K562 (cell line): ENCODE measurements around the gene KCND2. TPM values are rescaled to one million over a fixed set of nuclear protein-coding genes. Genes with fewer than 3 reads are reported as not detected.
"Not testable (repeated sequence)": the region's sequence is repeated elsewhere in the genome, so short reads cannot be mapped to it uniquely, and the experiment has no call there.

Experiments
- ATAC-seq: fragments of 200-7000 bp; cut with Tn5 transposase; 3 replicates; pipeline ENCODE4 v1.9.1; 2020; ENCODE audit warnings: moderate library complexity
- BruUV-seq: library from RNA; stranded (reverse); fragments of 400-500 nt; replicated peaks from 2 replicates; lab custom pipeline; 2021; lab: Mats Ljungman, UMichigan
- CTCF ChIA-PET: fragments of 300-600 bp; formaldehyde crosslinking; extraction: SDS; loops from one replicate; lab custom pipeline; 2021; ENCODE audit warnings: low intra/inter-chr PET ratio; lab: Yijun Ruan, JAX
- POLR2A ChIA-PET: fragments of 300-600, 350-650 bp; sonication (Branson Sonifier 250); formaldehyde crosslinking; extraction: SDS; loops from one replicate; lab custom pipeline; 2021; ENCODE audit warnings: antibody characterized with exemption, inconsistent platforms; lab: Yijun Ruan, JAX
- DNase-seq, 4 experiments: peaks; one replicate each; pipeline versions ENCODE4 v3.0.0 to v3.0.0-alpha.2; 2011 to 2018; ENCODE audit warnings: low spot score in 3 of 4, mixed read lengths in 3 of 4; ENCODE audit errors: extremely low read depth in 1 of 4
- FAIRE-seq: peaks from 2 replicates; lab custom pipeline; 2011; peaks lifted over from hg19 to GRCh38; lab: Jason Lieb, UNC
- H2AFZ ChIP-seq: 2 replicates; pipeline ENCODE4 v1.6.0; 2011; ENCODE audit warnings: low read depth, low read length, control low read depth, inconsistent platforms
- H3K27ac ChIP-seq: fragments of 200-600 bp; 3 replicates; pipeline ENCODE4 v1.8.0; 2011; ENCODE audit warnings: low read depth, mild to moderate bottlenecking, control low read depth, inconsistent platforms, low read length, moderate library complexity, mixed read lengths; ENCODE audit errors: extremely low read depth
- H3K27me3 ChIP-seq, 2 experiments: fragments of 300-600 bp in 1 of 2; 2 replicates in 1 of 2; 3 replicates in 1 of 2; pipeline versions ENCODE4 v1.6.0 to v1.8.0; 2011; ENCODE audit warnings: inconsistent platforms in 2 of 2, low read length in 2 of 2, mild to moderate bottlenecking in 1 of 2, mixed read lengths in 1 of 2, moderate library complexity in 1 of 2; ENCODE audit not compliant: control insufficient read depth in 2 of 2, insufficient read depth in 2 of 2
- H3K36me3 ChIP-seq: fragments of 300-600 bp; 3 replicates; pipeline ENCODE4 v1.8.0; 2011; ENCODE audit warnings: mild to moderate bottlenecking, low read length, inconsistent platforms; ENCODE audit not compliant: control insufficient read depth, insufficient read depth
- H3K4me1 ChIP-seq, 2 experiments: fragments of 200-600 bp in 1 of 2; replicated peaks in 1 of 2; 2 replicates in 1 of 2; 3 replicates in 1 of 2; pipeline versions ENCODE4 v1.5.1 to v1.8.0; 2011; ENCODE audit warnings: inconsistent platforms in 2 of 2, low read length in 2 of 2, mild to moderate bottlenecking in 1 of 2, mixed read lengths in 1 of 2, moderate library complexity in 1 of 2; ENCODE audit not compliant: control insufficient read depth in 2 of 2, insufficient read depth in 2 of 2
- H3K4me2 ChIP-seq: 2 replicates; pipeline ENCODE4 v1.6.1; 2011; ENCODE audit warnings: low read length, control low read depth, inconsistent platforms, mixed read lengths; ENCODE audit not compliant: insufficient read depth
- H3K4me3 ChIP-seq: fragments of 200-600 bp; sonication (generic), shearing (Covaris generic); 2 replicates; pipeline ENCODE4 v1.5.1; 2016; ENCODE audit warnings: control low read depth, inconsistent platforms
- H3K79me2 ChIP-seq: fragments of 200-600 bp; 3 replicates; pipeline ENCODE4 v1.8.0; 2011; ENCODE audit warnings: low read length, inconsistent platforms; ENCODE audit not compliant: control insufficient read depth, insufficient read depth
- H3K9ac ChIP-seq, 2 experiments: 2 replicates each; pipeline versions ENCODE4 v1.6.0 to v1.6.1; 2011; ENCODE audit warnings: low read depth in 2 of 2, low read length in 2 of 2, control low read depth in 1 of 2, inconsistent platforms in 1 of 2, mild to moderate bottlenecking in 1 of 2, mixed read lengths in 1 of 2; ENCODE audit not compliant: insufficient read depth in 1 of 2
- H3K9me1 ChIP-seq: one replicate; pipeline ENCODE4 v1.6.0; 2011; ENCODE audit warnings: inconsistent platforms, mild to moderate bottlenecking, low read length, moderate library complexity; ENCODE audit not compliant: control insufficient read depth, insufficient read depth
- H3K9me3 ChIP-seq: replicated peaks from 2 replicates; pipeline ENCODE4 v1.5.1; 2011; ENCODE audit warnings: low read depth, low read length, inconsistent platforms; ENCODE audit not compliant: control insufficient read depth, insufficient read depth
- H4K20me1 ChIP-seq: replicated peaks from 2 replicates; pipeline ENCODE4 v1.6.1; 2011; ENCODE audit warnings: low read length, inconsistent platforms, mixed read lengths; ENCODE audit not compliant: control insufficient read depth, insufficient read depth
- C11orf30 ChIP-seq: fragments of 450-650 bp; IDR thresholded peaks from 2 replicates; pipeline ENCODE4 v1.6.1; 2016; ENCODE audit warnings: low read depth, mild to moderate bottlenecking
- CBFB ChIP-seq: sonication (generic); formaldehyde crosslinking; IDR thresholded peaks from 2 replicates; pipeline ENCODE4 v1.4.0; 2020; ENCODE audit warnings: mild to moderate bottlenecking, missing genetic modification reagents
- HDAC8 ChIP-seq: fragments of 450-650 bp; IDR thresholded peaks from 2 replicates; pipeline ENCODE4 v1.6.1; 2016; ENCODE audit warnings: mild to moderate bottlenecking, missing genetic modification characterization, moderate library complexity, missing compliant biosample characterization
- MAFK ChIP-seq: IDR thresholded peaks from 2 replicates; pipeline ENCODE4 v1.6.1; 2011; ENCODE audit warnings: low read length, improper control_type of control experiment
- MAX ChIP-seq: sonication (generic); formaldehyde crosslinking; IDR thresholded peaks from 2 replicates; pipeline ENCODE4 v1.9.0; 2022; ENCODE audit warnings: mild to moderate bottlenecking, missing genetic modification reagents
- TBP ChIP-seq: optimal IDR thresholded peaks from 2 replicates; pipeline ENCODE3; 2011; ENCODE audit warnings: low read depth, low read length, improper control_type of control experiment
- XRCC4 ChIP-seq: IDR thresholded peaks from one replicate; pipeline ENCODE4 v1.6.1; 2011; ENCODE audit not compliant: insufficient read depth, insufficient read length; ENCODE audit errors: extremely low read depth
- ZBTB17 ChIP-seq: fragments of 450-650 bp; formaldehyde crosslinking; IDR thresholded peaks from 2 replicates; pipeline ENCODE4 v1.4.0; 2020; ENCODE audit warnings: mild to moderate bottlenecking
- ZNF165 ChIP-seq: fragments of 250-450 bp; sonication (Bioruptor Pico); IDR thresholded peaks from 2 replicates; pipeline ENCODE4 v1.4.0; 2020; ENCODE audit warnings: borderline replicate concordance
- ZNF3 ChIP-seq: fragments of 250-450 bp; sonication (Bioruptor Pico); IDR thresholded peaks from 2 replicates; pipeline ENCODE4 v1.5.0; 2021; ENCODE audit warnings: mild to moderate bottlenecking, moderate library complexity
- ZNF316 ChIP-seq: fragments of 450-650 bp; IDR thresholded peaks from 2 replicates; pipeline ENCODE4 v1.6.1; 2016
- WGBS: fragments of 100-300 bp; shearing (Covaris generic); methylation state at CpG from one replicate; pipeline ENCODE4 v1.1.6; 2016; ENCODE audit warnings: low coverage, mixed read lengths; ENCODE audit not compliant: insufficient coverage; ENCODE audit errors: missing lambda C conversion rate; 5-methylcytosine and 5-hydroxymethylcytosine counted together
- in situ Hi-C: fragments of 300-500 bp; cut with MboI; formaldehyde crosslinking; loops from 4 replicates; pipeline ENCODE4 v1.15.0; 2018; ENCODE audit warnings: inconsistent platforms, mixed read lengths
- intact Hi-C: fragments of 100-400 bp; cut with micrococcal nuclease; formaldehyde crosslinking; loops from 2 replicates; pipeline ENCODE4 v1.14.2; 2022
- polyA plus RNA-seq, 8 experiments: library from polyadenylated mRNA; depleted of rRNA in 4 of 8; stranded (reverse) in 5 of 8; unstranded in 3 of 8; fragments of >200 nt; fragmentation: Nextera tagmentation in 2 of 8; fragmentation: Illumina TruSeq in 1 of 8; extraction: Ambion mirVana in 2 of 8; extraction: Trizol in 1 of 8; gene quantifications; 2 replicates each; pipeline versions ENCODE4 v1.2.1 to v1.2.3, GENCODE V29; 2011 to 2014; ENCODE audit warnings: inconsistent platforms in 1 of 8, missing spikeins in 1 of 8
- total RNA-seq, 7 experiments: library from RNA; depleted of rRNA in 6 of 7; stranded (reverse); fragments of >200 nt in 6 of 7; fragmentation: Illumina TruSeq in 2 of 7; extraction: Trizol in 2 of 7; gene quantifications; 2 replicates each; pipeline versions ENCODE4 v1.2.1 to v1.2.3, GENCODE V29; 2011 to 2021; ENCODE audit warnings: low replicate concordance in 1 of 7
- TF ChIP-seq, protein P1 (sequence below): fragments of 450-650 bp; IDR thresholded peaks from 2 replicates; pipeline ENCODE4 v1.6.1; 2017; ENCODE audit warnings: mild to moderate bottlenecking, moderate library complexity

Gene KCND2
- total and polyA plus RNA-seq, 9 of the 15 experiments (the other 6 are each of a cell fraction or from before 2014, with no cell fraction given): 0.03 to 0.12 TPM; not detected in 7

DNA sequence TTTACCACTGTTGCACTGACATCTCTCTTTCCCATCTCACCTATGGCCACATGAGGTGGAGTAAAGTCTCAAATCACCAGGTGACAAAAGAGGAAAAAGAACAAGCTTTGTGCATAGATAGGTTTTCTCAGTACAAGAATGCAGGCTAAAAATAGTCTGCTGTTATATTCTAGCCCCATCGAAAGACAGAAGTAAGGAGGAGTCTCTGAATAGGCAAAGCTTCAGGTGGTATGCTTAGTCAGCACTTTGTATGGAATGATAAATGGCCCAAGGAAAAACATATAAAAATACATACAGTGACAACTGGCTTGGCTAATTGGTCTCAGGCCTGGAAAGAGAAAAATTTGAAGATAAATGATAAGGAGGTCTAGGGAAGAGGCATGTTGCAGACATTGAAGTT, 39.6 kb upstream of the KCND2 start (continued):
- TF ChIP-seq C11orf30 (peak; percentile 78), ZNF3 (CRISPR knock-in tag) (no peak), TBP (no peak), ZNF316 (peak; percentile 90), ZBTB17 (CRISPR knock-in tag) (no peak), ZNF165 (no peak), MAFK (peak; percentile 95), CBFB (no peak), MAX (CRISPR knock-in tag) (no peak), HDAC8 (tag) (no peak), XRCC4 (no peak)
- TF ChIP-seq, protein P1, sequence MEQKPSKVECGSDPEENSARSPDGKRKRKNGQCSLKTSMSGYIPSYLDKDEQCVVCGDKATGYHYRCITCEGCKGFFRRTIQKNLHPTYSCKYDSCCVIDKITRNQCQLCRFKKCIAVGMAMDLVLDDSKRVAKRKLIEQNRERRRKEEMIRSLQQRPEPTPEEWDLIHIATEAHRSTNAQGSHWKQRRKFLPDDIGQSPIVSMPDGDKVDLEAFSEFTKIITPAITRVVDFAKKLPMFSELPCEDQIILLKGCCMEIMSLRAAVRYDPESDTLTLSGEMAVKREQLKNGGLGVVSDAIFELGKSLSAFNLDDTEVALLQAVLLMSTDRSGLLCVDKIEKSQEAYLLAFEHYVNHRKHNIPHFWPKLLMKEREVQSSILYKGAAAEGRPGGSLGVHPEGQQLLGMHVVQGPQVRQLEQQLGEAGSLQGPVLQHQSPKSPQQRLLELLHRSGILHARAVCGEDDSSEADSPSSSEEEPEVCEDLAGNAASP: no peak

DNA sequence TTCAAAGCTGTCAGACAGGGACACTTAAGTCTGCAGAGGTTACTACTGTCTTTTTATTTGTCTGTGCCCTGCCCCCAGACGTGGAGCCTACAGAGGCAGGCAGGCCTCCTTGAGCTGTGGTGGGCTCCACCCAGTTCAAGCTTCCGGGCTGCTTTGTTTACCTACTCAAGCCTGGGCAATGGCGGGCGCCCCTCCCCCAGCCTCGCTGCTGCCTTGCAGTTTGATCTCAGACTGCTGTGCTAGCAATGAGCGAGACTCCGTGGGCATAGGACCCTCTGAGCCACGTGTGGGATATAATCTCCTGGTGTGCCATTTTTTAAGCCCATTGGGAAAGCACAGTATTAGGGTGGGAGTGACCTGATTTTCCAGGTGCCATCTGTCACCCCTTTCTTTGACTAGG, 32.6 kb upstream of the KCND2 start:
- H3K79me2 ChIP-seq, H3K4me3 ChIP-seq, FAIRE-seq, POLR2A ChIA-PET, H3K4me1 ChIP-seq, H3K9me3 ChIP-seq, BruUV-seq, H4K20me1 ChIP-seq, H3K27ac ChIP-seq, H3K27me3 ChIP-seq, H3K4me2 ChIP-seq, intact Hi-C loops, ATAC-seq, H3K9ac ChIP-seq, H2AFZ ChIP-seq, CTCF ChIA-PET, H3K36me3 ChIP-seq, in situ Hi-C loops, DNase-seq, H3K9me1 ChIP-seq: not testable (repeated sequence)
- WGBS: 0% methylated on average over 8 of the region's 8 CpGs
